Natural killer cell (primary cell): ENCODE data around the gene GIPC1. TPM values are rescaled to one million over a fixed set of nuclear protein-coding genes. Genes with fewer than 3 reads are reported as not detected.
A peak's percentile ranks its signal among the peaks of the same experiment; 100 is the strongest.

Experiments
- ATAC-seq, 3 donors: fragments of 150-1000 bp in 2 of 3; fragments of 200-7000 bp in 1 of 3; cut with Tn5 transposase; 1 replicate in 1 of 3; 2 replicates in 2 of 3; pipeline ENCODE4 v1.10.0; 2021; ENCODE audit warnings: mild to moderate bottlenecking in 2 of 3, moderate library complexity in 2 of 3
- DNase-seq, 2 donors: peaks; one replicate each; pipeline versions ENCODE4 v3.0.0 to v3.0.0-alpha.2; 2013 to 2021; ENCODE audit warnings: mixed read lengths in 1 of 2
- H3K27ac ChIP-seq: one replicate; pipeline ENCODE4 v1.5.1; 2013; ENCODE audit warnings: mild to moderate bottlenecking, low read length
- H3K27me3 ChIP-seq: one replicate; pipeline ENCODE4 v1.6.1; 2013; ENCODE audit warnings: low read length; ENCODE audit not compliant: control insufficient read depth, insufficient read depth
- H3K36me3 ChIP-seq: one replicate; pipeline ENCODE4 v1.6.1; 2013; ENCODE audit warnings: low read length; ENCODE audit not compliant: control insufficient read depth, insufficient read depth
- H3K4me1 ChIP-seq: one replicate; pipeline ENCODE4 v1.6.1; 2013; ENCODE audit warnings: low read length; ENCODE audit not compliant: control insufficient read depth, insufficient read depth
- H3K4me3 ChIP-seq: one replicate; pipeline ENCODE4 v1.5.1; 2013; ENCODE audit warnings: low read length
- H3K9me3 ChIP-seq: one replicate; pipeline ENCODE4 v1.6.1; 2013; ENCODE audit warnings: low read length; ENCODE audit not compliant: control insufficient read depth, insufficient read depth
- H3K27ac Mint-ChIP-seq, 2 donors: one replicate each; pipeline ENCODE4 v1.8.0; 2022; ENCODE audit warnings: mild to moderate bottlenecking in 2 of 2, mixed read lengths in 2 of 2, moderate library complexity in 1 of 2
- H3K27me3 Mint-ChIP-seq, 2 donors: one replicate each; pipeline ENCODE4 v1.8.0; 2022; ENCODE audit warnings: low read depth in 2 of 2, mixed read lengths in 2 of 2
- H3K36me3 Mint-ChIP-seq: one replicate; pipeline ENCODE4 v1.8.0; 2022; ENCODE audit warnings: mixed read lengths
- H3K4me1 Mint-ChIP-seq, 2 donors: one replicate each; pipeline ENCODE4 v1.8.0; 2022; ENCODE audit warnings: mixed read lengths in 2 of 2
- H3K4me3 Mint-ChIP-seq: one replicate; pipeline ENCODE4 v1.8.0; 2022; ENCODE audit warnings: mild to moderate bottlenecking, moderate library complexity, mixed read lengths
- H3K9me3 Mint-ChIP-seq, 2 donors: one replicate each; pipeline ENCODE4 v1.8.0; 2022; ENCODE audit warnings: mixed read lengths in 2 of 2
- CTCF ChIP-seq: fragments of 200-600 bp; IDR thresholded peaks from one replicate; pipeline ENCODE4 v1.8.0; 2022; ENCODE audit warnings: antibody characterized with exemption
- WGBS: methylation state at CpG from one replicate; pipeline ENCODE4 v1.1.7; 2013; ENCODE audit warnings: missing lambda C conversion rate; ENCODE audit not compliant: insufficient coverage; 5-methylcytosine and 5-hydroxymethylcytosine counted together
- intact Hi-C: fragments of 100-400 bp; cut with micrococcal nuclease; formaldehyde crosslinking; loops from one replicate; pipeline ENCODE4 v1.14.2; 2022
- total RNA-seq, 4 donors: library from RNA; stranded (reverse); fragments of 120-200 nt in 1 of 4; gene quantifications; one replicate each; pipeline versions ENCODE4 v1.2.3 to v1.2.4, GENCODE V29; 2013 to 2022

GIPC1 gene
- total RNA-seq, 3 donors from 2014 or later (not counting 1 experiment from before 2014, with no cell fraction given) = 25.3 to 34.5 (median 31.4) TPM

GRCh38 chr19:14529254-14530004 is 33.5 kb upstream of the GIPC1 start, which contains the start of gene TECR:
TECR (plus strand) TSS chr19:14529594; CDS start chr19:14529697, 103 bp downstream.
- intact Hi-C loops = loop anchor here (1.0 to 2.0 kb wide), 2 partner anchors 11 to 393 kb away; partner anchors contain the start of genes ASF1B and DNAJB1
- no peak for TF ChIP-seq CTCF
- H3K9me3 Mint-ChIP-seq = no peaks in the 10 kb centered on the region
- H3K36me3 Mint-ChIP-seq = no peaks in the 10 kb centered on the region
- peaks cover 9 to 12% of the 10 kb centered on the region in 2 donors for H3K4me1 Mint-ChIP-seq
- DNase-seq (peak; percentile 99 to 100), ATAC-seq (peak; percentile 93 to 99 (median 94))
- Histone ChIP-seq H3K4me3 (peak within 1 kb of the TSS; percentile 64), H3K36me3 (no peaks in the 10 kb centered on the region), H3K27ac (peak within 1 kb of the TSS; percentile 86), H3K27me3 (no peaks in the 10 kb centered on the region), H3K4me1 (peaks cover 20% of the 10 kb centered on the region), H3K9me3 (no peaks in the 10 kb centered on the region)
- no peaks in the 10 kb centered on the region for H3K27me3 Mint-ChIP-seq
- under 1% methylated on average over 59 of the region's 59 CpGs for WGBS
- peak within 1 kb of the TSS; percentile 96 for H3K4me3 Mint-ChIP-seq
- H3K27ac Mint-ChIP-seq = peak within 1 kb of the TSS; percentile 95 to 97

GRCh38 chr19:14528419-14529253 is 32.7 kb upstream of the GIPC1 start:
- Histone ChIP-seq H3K27me3 (no peaks in the 10 kb centered on the region), H3K27ac (peak overlapping the region; percentile 86), H3K4me1 (peaks cover 28% of the 10 kb centered on the region), H3K36me3 (no peaks in the 10 kb centered on the region), H3K9me3 (no peaks in the 10 kb centered on the region), H3K4me3 (peak overlapping the region; percentile 53)
- Mint-ChIP-seq H3K27ac (peak overlapping the region; percentile 95 to 97), H3K9me3 (no peaks in the 10 kb centered on the region), H3K36me3 (no peaks in the 10 kb centered on the region), H3K27me3 (no peaks in the 10 kb centered on the region), H3K4me1 (peaks cover 11 to 12% of the 10 kb centered on the region in 2 donors), H3K4me3 (peak overlapping the region; percentile 96)
- TF ChIP-seq CTCF = no peak
- intact Hi-C loops = loop anchor here (1.0 to 2.0 kb wide), 2 partner anchors 10 to 392 kb away; partner anchors contain the start of genes ASF1B and DNAJB1
- ATAC-seq (peak; percentile 16 to 24 (median 22)), DNase-seq (no peak)
- 41% methylated on average over 39 of the region's 39 CpGs for whole genome bisulfite sequencing

GRCh38 chr19:14526423-14526822 is 30.5 kb upstream of the GIPC1 start:
- WGBS = 98% methylated on average over 3 of the region's 4 CpGs
- no peaks in the 10 kb centered on the region for H3K36me3 Mint-ChIP-seq
- no peak for TF ChIP-seq CTCF
- no peaks in the 10 kb centered on the region for H3K9me3 Mint-ChIP-seq
- Histone ChIP-seq H3K4me3 (no peak overlapping the region), H3K27ac (no peak overlapping the region), H3K36me3 (no peaks in the 10 kb centered on the region), H3K9me3 (no peaks in the 10 kb centered on the region), H3K27me3 (no peaks in the 10 kb centered on the region), H3K4me1 (peaks cover 49% of the 10 kb centered on the region)
- intact Hi-C loops = no loop called here
- H3K4me1 Mint-ChIP-seq = peaks cover 28 to 33% of the 10 kb centered on the region in 2 donors
- DNase-seq (no peak), ATAC-seq (no peak)
- no peak overlapping the region for H3K27ac Mint-ChIP-seq
- H3K27me3 Mint-ChIP-seq = no peaks in the 10 kb centered on the region
- H3K4me3 Mint-ChIP-seq = no peak overlapping the region
